Esophagus squamous epithelium (tissue), 5 donors: ENCODE measurements around the gene PTPRCAP. TPM values are rescaled to one million over a fixed set of nuclear protein-coding genes. Genes with fewer than 3 reads are reported as not detected.

ENCODE experiments used
- DNase-seq: peaks from one replicate; lab custom pipeline; 2025; lab: John Stamatoyannopoulos, UW
- H3K27ac ChIP-seq, 4 donors: fragments of 200-600 bp; sonication (generic); one replicate each; pipeline ENCODE4 v1.5.1; 2016 to 2019; ENCODE audit warnings: mild to moderate bottlenecking in 1 of 4
- H3K27me3 ChIP-seq, 4 donors: fragments of 200-600 bp; sonication (generic); 1 replicate in 3 of 4; 2 replicates in 1 of 4; pipeline versions ENCODE4 v1.5.1 to v1.6.0; 2017 to 2021; ENCODE audit warnings: antibody characterized with exemption in 1 of 4
- H3K36me3 ChIP-seq, 3 donors: fragments of 200-600 bp; sonication (generic); one replicate each; pipeline ENCODE4 v1.5.1; 2016 to 2019
- H3K4me1 ChIP-seq, 3 donors: fragments of 200-600 bp; sonication (generic); one replicate each; pipeline ENCODE4 v1.5.1; 2017 to 2019
- H3K4me3 ChIP-seq, 4 donors: fragments of 200-600 bp; sonication (generic); 1 replicate in 3 of 4; 2 replicates in 1 of 4; pipeline ENCODE4 v1.5.1; 2016 to 2019; ENCODE audit warnings: mild to moderate bottlenecking in 2 of 4, moderate library complexity in 1 of 4
- H3K9me3 ChIP-seq, 3 donors: fragments of 200-600 bp; sonication (generic); one replicate each; pipeline ENCODE4 v1.5.1; 2016 to 2019
- CTCF ChIP-seq, 6 experiments: fragments of 450-650 bp in 4 of 6; fragments of 200-600 bp in 2 of 6; sonication (generic) in 2 of 6; IDR thresholded peaks; one replicate each; pipeline ENCODE4 v1.5.1; 2016 to 2019; ENCODE audit warnings: antibody characterized with exemption in 6 of 6, mild to moderate bottlenecking in 4 of 6, moderate library complexity in 4 of 6
- POLR2A ChIP-seq, 4 donors: fragments of 450-650 bp; IDR thresholded peaks; one replicate each; pipeline ENCODE4 v1.6.1; 2017; ENCODE audit warnings: antibody characterized with exemption in 4 of 4, mild to moderate bottlenecking in 4 of 4, moderate library complexity in 3 of 4
- WGBS, 2 donors: methylation state at CpG; one replicate each; pipeline ENCODE4 v1.1.5; 2018; 5-methylcytosine and 5-hydroxymethylcytosine counted together
- intact Hi-C: fragments of 100-400 bp; cut with DNase I; formaldehyde crosslinking; loops from one replicate; pipeline ENCODE4 v1.15.0; 2022
- total RNA-seq, 4 donors: library from RNA; depleted of rRNA; stranded (reverse); fragments of >200 nt; gene quantifications; one replicate each; pipeline ENCODE4 v1.1.0, GENCODE V29; 2016
- donor health status: DM: yes; HTN: yes; CAD: no.

PTPRCAP gene
- total RNA-seq, 4 donors from 2014 or later, result 5.9 to 14.1 (median 6.8) TPM

- H3K4me3 ChIP-seq, result peak within 1 kb of the TSS; percentile 67 to 96 (median 86)
- H3K27me3 ChIP-seq, result no peaks in the 10 kb centered on the region
- peak within 1 kb of the TSS; percentile 80 to 93 (median 92) for H3K27ac ChIP-seq
- peaks cover 0 to 32% (median 8%) of the 10 kb centered on the region in 3 donors for H3K36me3 ChIP-seq
- TF ChIP-seq CTCF (IDR thresholded peaks at IDR 0.05) (peak in 3 of 6 experiments; percentile 4 to 28 (median 12)), POLR2A (IDR thresholded peaks at IDR 0.05) (peak in 2 of 4 donors; percentile 53 to 61)
- H3K9me3 ChIP-seq, result no peaks in the 10 kb centered on the region
- intact Hi-C loops, result no loop called here
- peaks cover 18 to 48% (median 18%) of the 10 kb centered on the region in 3 donors for H3K4me1 ChIP-seq
- DNase-seq, result peak; percentile 81
- 0% methylated on average over 5 to 10 of the region's 75 CpGs for WGBS, 2 donors
Observed at GRCh38 chr11:67391304-67392182, 45.9 kb downstream of the PTPRCAP start, which contains the start of gene RAD9A. Gene RAD9A, plus strand, starts transcription at chr11:67391986. Its CDS starts 59 bp downstream, at chr11:67392045.

GRCh38 chr11:67390947-67391303, 46.6 kb downstream of the PTPRCAP start:
- H3K9me3 ChIP-seq, result no peaks in the 10 kb centered on the region
- WGBS, 2 donors, result 7 to 8% methylated on average over 15 of the region's 15 CpGs
- DNase-seq, result no peak
- H3K27ac ChIP-seq, result peak overlapping the region; percentile 80 to 93 (median 92)
- H3K4me1 ChIP-seq, result peaks cover 18 to 42% (median 18%) of the 10 kb centered on the region in 3 donors
- no peaks in the 10 kb centered on the region for H3K27me3 ChIP-seq
- intact Hi-C loops, result no loop called here
- TF ChIP-seq POLR2A (IDR thresholded peaks at IDR 0.05) (no peak), CTCF (IDR thresholded peaks at IDR 0.05) (no peak)
- peak overlapping the region; percentile 67 to 96 (median 86) for H3K4me3 ChIP-seq
- H3K36me3 ChIP-seq, result peaks cover 0 to 26% (median 2%) of the 10 kb centered on the region in 3 donors

- H3K4me3 ChIP-seq, result no peak overlapping the region
- H3K27ac ChIP-seq, result no peak overlapping the region
- peaks cover 0 to 12% (median 0%) of the 10 kb centered on the region in 3 donors for H3K36me3 ChIP-seq
- intact Hi-C loops, result no loop called here
- TF ChIP-seq POLR2A (IDR thresholded peaks at IDR 0.05) (no peak), CTCF (IDR thresholded peaks at IDR 0.05) (peak in 5 of 6 experiments; percentile 24 to 50 (median 36))
- peaks cover 18 to 53% (median 18%) of the 10 kb centered on the region in 3 donors for H3K4me1 ChIP-seq
- no peaks in the 10 kb centered on the region for H3K9me3 ChIP-seq
- 66 to 72% methylated on average over 6 of the region's 6 CpGs for WGBS, 2 donors
- no peak for DNase-seq
- no peaks in the 10 kb centered on the region for H3K27me3 ChIP-seq
Observed at GRCh38 chr11:67389477-67389876, 48.0 kb downstream of the PTPRCAP start.

- intact Hi-C loops, result no loop called here
- Histone ChIP-seq H3K27ac (no peak overlapping the region), H3K36me3 (no peaks in the 10 kb centered on the region), H3K4me1 (peaks cover 5 to 51% (median 15%) of the 10 kb centered on the region in 3 donors), H3K27me3 (no peaks in the 10 kb centered on the region), H3K4me3 (no peak overlapping the region), H3K9me3 (no peaks in the 10 kb centered on the region)
- WGBS, 2 donors, result 67 to 74% methylated on average over 3 to 6 of the region's 6 CpGs
- TF ChIP-seq CTCF (IDR thresholded peaks at IDR 0.05) (no peak), POLR2A (IDR thresholded peaks at IDR 0.05) (no peak)
- no peak for DNase-seq
Observed at GRCh38 chr11:67387518-67387917, 50.0 kb downstream of the PTPRCAP start.

- H3K4me1 ChIP-seq, result peaks cover 5 to 51% (median 16%) of the 10 kb centered on the region in 3 donors
- 38 to 43% methylated on average over 8 of the region's 9 CpGs for WGBS, 2 donors
- no peak for TF ChIP-seq CTCF (IDR thresholded peaks at IDR 0.05)
- no peak for TF ChIP-seq POLR2A (IDR thresholded peaks at IDR 0.05)
- no peaks in the 10 kb centered on the region for H3K36me3 ChIP-seq
- H3K27me3 ChIP-seq, result no peaks in the 10 kb centered on the region
- H3K4me3 ChIP-seq, result no peak overlapping the region
- H3K9me3 ChIP-seq, result no peaks in the 10 kb centered on the region
- no peak overlapping the region for H3K27ac ChIP-seq
- intact Hi-C loops, result no loop called here
- no peak for DNase-seq
Observed at GRCh38 chr11:67387069-67387468, 50.4 kb downstream of the PTPRCAP start.
